ENCODE results near the gene LRP3. TPM values are rescaled to one million over a fixed set of nuclear protein-coding genes. Genes with fewer than 3 reads are reported as not detected.

Gene LRP3
- total and polyA plus RNA-seq, 9 donors, result 1.2 to 138 (median 82.7) TPM

DNA sequence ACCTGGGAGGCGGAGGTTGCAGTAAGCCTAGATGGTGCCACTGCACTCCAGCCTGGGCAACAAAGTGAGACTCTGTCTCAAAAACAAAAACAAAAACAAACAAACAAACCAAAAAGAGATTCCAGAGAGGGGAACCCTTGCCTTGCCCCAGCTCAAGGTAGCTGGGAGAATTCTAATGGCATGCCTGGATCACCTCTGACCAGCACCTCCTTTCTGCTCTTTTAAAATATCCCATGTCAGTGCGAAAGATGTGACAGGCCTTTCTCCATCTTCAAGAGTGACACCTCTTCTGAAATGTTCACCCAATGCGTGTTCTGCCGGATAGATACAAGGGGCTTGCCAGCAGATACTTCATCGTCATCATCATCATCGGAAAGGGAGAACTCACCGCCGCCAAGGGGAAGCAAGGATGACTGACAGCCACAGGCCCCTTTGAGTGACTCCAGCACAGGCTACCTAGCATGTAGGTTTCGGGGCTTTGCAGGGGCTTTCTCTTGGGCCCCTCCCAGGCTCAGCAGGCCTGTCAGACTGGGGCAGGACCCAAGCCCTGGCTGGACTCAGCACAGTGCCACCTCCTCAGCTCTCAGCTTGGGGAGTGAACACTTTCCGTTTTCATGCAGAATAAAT is 18.9 kb upstream of the LRP3 start:
- no peak for TF ChIP-seq EP300 (IDR thresholded peaks at IDR 0.05)
- TF ChIP-seq, protein P1, sequence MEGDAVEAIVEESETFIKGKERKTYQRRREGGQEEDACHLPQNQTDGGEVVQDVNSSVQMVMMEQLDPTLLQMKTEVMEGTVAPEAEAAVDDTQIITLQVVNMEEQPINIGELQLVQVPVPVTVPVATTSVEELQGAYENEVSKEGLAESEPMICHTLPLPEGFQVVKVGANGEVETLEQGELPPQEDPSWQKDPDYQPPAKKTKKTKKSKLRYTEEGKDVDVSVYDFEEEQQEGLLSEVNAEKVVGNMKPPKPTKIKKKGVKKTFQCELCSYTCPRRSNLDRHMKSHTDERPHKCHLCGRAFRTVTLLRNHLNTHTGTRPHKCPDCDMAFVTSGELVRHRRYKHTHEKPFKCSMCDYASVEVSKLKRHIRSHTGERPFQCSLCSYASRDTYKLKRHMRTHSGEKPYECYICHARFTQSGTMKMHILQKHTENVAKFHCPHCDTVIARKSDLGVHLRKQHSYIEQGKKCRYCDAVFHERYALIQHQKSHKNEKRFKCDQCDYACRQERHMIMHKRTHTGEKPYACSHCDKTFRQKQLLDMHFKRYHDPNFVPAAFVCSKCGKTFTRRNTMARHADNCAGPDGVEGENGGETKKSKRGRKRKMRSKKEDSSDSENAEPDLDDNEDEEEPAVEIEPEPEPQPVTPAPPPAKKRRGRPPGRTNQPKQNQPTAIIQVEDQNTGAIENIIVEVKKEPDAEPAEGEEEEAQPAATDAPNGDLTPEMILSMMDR (IDR thresholded peaks at IDR 0.05), result no peak
- no peak for TF ChIP-seq POLR2A (IDR thresholded peaks at IDR 0.05)
- WGBS, 3 donors, result 91 to 92% (median 91%) methylated on average over 10 of the region's 10 CpGs
- Histone ChIP-seq H3K9me3 (no peaks in the 10 kb centered on the region), H3K27ac (no peak overlapping the region), H3K27me3 (no peaks in the 10 kb centered on the region), H3K4me1 (ENCODE audit: insufficient read depth) (peaks cover 7% of the 10 kb centered on the region), H3K36me3 (no peaks in the 10 kb centered on the region), H3K4me3 (no peak overlapping the region)
- intact Hi-C loops (cut with DNase I), result no loop called here
- DNase-seq, result no peak

DNA sequence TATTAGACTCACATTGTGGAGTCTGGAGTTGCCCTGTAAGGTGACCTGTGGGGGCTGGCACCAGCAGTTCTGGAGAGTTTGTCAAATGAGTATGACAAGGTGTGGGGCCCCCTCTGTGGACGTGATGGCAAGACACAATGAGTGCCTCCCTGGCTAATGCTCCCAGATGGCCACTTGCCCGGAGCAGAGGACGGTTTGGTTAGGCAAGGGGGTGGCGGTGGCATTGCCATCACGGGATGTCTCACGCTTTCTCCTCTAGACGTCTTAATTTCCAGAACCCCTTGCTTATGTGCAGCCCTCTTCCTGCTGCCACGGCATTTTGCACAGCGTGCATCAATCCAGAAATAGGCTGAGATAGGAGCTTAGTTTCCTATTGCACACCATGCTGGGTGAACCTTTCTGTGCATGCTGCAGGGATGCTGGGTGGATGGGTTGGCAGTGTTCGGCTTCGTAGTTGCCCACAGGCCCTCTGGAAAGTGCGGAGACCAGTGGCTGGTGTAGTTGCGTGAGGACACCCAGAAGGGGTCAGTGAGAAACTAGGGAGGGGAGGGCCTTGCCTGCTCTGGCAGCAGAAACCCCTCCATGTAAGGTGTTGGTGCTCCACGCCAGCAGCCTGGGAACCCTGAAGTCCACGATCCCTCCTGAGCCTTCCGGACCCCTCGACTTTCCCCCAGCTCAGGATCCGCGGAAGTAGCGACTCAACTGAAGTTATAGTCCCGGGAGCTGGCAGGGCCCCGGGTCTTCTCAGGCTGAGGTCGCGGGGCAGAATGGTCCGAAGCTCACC is 18.1 kb upstream of the LRP3 start:
- peaks cover 7% of the 10 kb centered on the region for H3K4me1 ChIP-seq (ENCODE audit: insufficient read depth)
- peak overlapping the region; percentile 67 for H3K4me3 ChIP-seq
- H3K27me3 ChIP-seq, result no peaks in the 10 kb centered on the region
- TF ChIP-seq POLR2A (IDR thresholded peaks at IDR 0.05) (no peak), EP300 (IDR thresholded peaks at IDR 0.05) (no peak)
- TF ChIP-seq, protein P1 (IDR thresholded peaks at IDR 0.05), result no peak
- WGBS, 3 donors, result 8 to 12% (median 9%) methylated on average over 23 to 25 of the region's 25 CpGs
- intact Hi-C loops (cut with DNase I), result no loop called here
- H3K27ac ChIP-seq, result peak overlapping the region; percentile 23 to 90
- peak in 4 of 5 donors; percentile 29 to 49 (median 46) for DNase-seq
- no peaks in the 10 kb centered on the region for H3K9me3 ChIP-seq
- no peaks in the 10 kb centered on the region for H3K36me3 ChIP-seq

GRCh38 chr19:33176670-33177416 is 17.3 kb upstream of the LRP3 start:
- DNase-seq, result peak; percentile 94 to 99 (median 98)
- no peaks in the 10 kb centered on the region for H3K36me3 ChIP-seq
- TF ChIP-seq POLR2A (IDR thresholded peaks at IDR 0.05) (peak; percentile 61), EP300 (IDR thresholded peaks at IDR 0.05) (no peak)
- TF ChIP-seq, protein P1 (IDR thresholded peaks at IDR 0.05), result peak in 1 of 3 donors; percentile 41
- WGBS, 3 donors, result 0 to 1% (median 1%) methylated on average over 57 to 65 of the region's 65 CpGs
- H3K27me3 ChIP-seq, result no peaks in the 10 kb centered on the region
- peak overlapping the region; percentile 67 for H3K4me3 ChIP-seq
- no peaks in the 10 kb centered on the region for H3K9me3 ChIP-seq
- intact Hi-C loops (cut with DNase I), result no loop called here
- peak overlapping the region; percentile 49 to 90 for H3K27ac ChIP-seq
- peaks cover 7% of the 10 kb centered on the region for H3K4me1 ChIP-seq (ENCODE audit: insufficient read depth)

DNA sequence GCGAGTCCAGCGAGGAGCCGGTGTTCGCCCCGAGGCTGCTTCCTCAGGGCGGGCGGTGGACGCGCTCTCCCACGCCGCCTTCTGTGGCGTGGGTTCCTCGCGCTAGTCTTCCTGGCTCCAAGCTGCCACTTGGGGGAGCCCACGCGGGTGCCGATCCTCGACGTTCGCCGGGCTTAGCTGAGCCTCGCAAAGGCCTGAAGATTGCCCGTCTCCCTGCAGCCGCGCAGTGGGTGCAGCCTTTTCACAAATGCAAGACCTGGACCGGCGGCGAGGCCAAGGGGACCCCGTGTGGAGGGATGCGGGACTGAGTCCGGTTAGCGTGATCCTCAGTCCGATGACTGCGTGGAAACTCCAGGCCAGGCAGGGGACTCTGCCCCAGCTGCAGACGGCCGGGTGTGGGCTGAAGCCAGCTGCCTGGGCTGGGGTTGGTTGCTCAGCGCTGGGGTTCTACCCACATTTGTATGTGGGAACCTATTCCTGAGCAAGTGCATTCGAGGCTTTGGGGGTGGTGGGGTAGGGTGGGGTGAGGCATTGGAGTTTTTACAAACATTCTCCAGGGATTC is 16.6 kb upstream of the LRP3 start:
- no peak for DNase-seq
- no peak for TF ChIP-seq POLR2A (IDR thresholded peaks at IDR 0.05)
- TF ChIP-seq, protein P1 (IDR thresholded peaks at IDR 0.05), result peak in 2 of 3 donors; percentile 45 to 73
- no peak for TF ChIP-seq EP300 (IDR thresholded peaks at IDR 0.05)
- Histone ChIP-seq H3K27ac (peak overlapping the region; percentile 49 to 88), H3K36me3 (no peaks in the 10 kb centered on the region), H3K9me3 (no peaks in the 10 kb centered on the region), H3K4me1 (ENCODE audit: insufficient read depth) (peaks cover 7% of the 10 kb centered on the region), H3K27me3 (no peaks in the 10 kb centered on the region), H3K4me3 (peak overlapping the region; percentile 67)
- 0 to 2% (median 0%) methylated on average over 30 to 38 of the region's 38 CpGs for WGBS, 3 donors
- intact Hi-C loops (cut with DNase I), result no loop called here

All from ovary (tissue), 9 donors.